GM12872 (cell line): Measurements from ENCODE around the gene MFF.

Experiments
- CTCF ChIP-seq: IDR thresholded peaks from 3 replicates; pipeline ENCODE4 v1.5.1; 2011; ENCODE audit warnings: low read depth, mild to moderate bottlenecking, low read length, moderate library complexity; ENCODE audit not compliant: insufficient read depth

Gene MFF

GRCh38 chr2:227402321-227402720, 77.3 kb downstream of the MFF start:
- no peak for TF ChIP-seq CTCF

- TF ChIP-seq CTCF, result no peak
Measured at GRCh38 chr2:227402959-227403358, 77.9 kb downstream of the MFF start.

GRCh38 chr2:227404585-227405271, 79.7 kb downstream of the MFF start:
- TF ChIP-seq CTCF, result 0 out of 3 replicates have a peak, but pooled peaks have one; percentile 12

- peak; percentile 70 for TF ChIP-seq CTCF
Measured at GRCh38 chr2:227406177-227407031, 81.4 kb downstream of the MFF start.
